Hematopoietic multipotent progenitor cell treated with erythropoietin and hydrocortisone succinate and interleukin-3 and kit ligand, for 17 days (in vitro differentiated cells): Measurements from ENCODE around the gene KATNB1.
"Not testable (repeated sequence)": the region's sequence is repeated elsewhere in the genome, so short reads cannot be mapped to it uniquely, and the experiment has no call there.

Source experiments
- DNase-seq: peaks from one replicate; pipeline ENCODE4 v3.0.0-alpha.2; 2015; ENCODE audit warnings: low spot score

Gene KATNB1

GRCh38 chr16:57745768-57746167 lies 10.2 kb downstream of the KATNB1 start:
- no peak for DNase-seq

GRCh38 chr16:57746316-57746715 lies 10.7 kb downstream of the KATNB1 start:
- not testable (repeated sequence) for DNase-seq

- DNase-seq = no peak
Measured at GRCh38 chr16:57747091-57747490, 11.5 kb downstream of the KATNB1 start.

GRCh38 chr16:57747496-57747895 lies 11.9 kb downstream of the KATNB1 start:
- no peak for DNase-seq

- DNase-seq = no peak
Measured at GRCh38 chr16:57747996-57748395, 12.4 kb downstream of the KATNB1 start.

GRCh38 chr16:57748596-57748995 lies 13.0 kb downstream of the KATNB1 start:
- DNase-seq = no peak

- DNase-seq = no peak
Measured at GRCh38 chr16:57749101-57749692, 13.6 kb downstream of the KATNB1 start.

- no peak for DNase-seq
Measured at GRCh38 chr16:57749856-57750452, 14.4 kb downstream of the KATNB1 start.

- DNase-seq = no peak
Measured at GRCh38 chr16:57750796-57751538, 15.4 kb downstream of the KATNB1 start.

GRCh38 chr16:57751539-57752202 lies 16.1 kb downstream of the KATNB1 start:
- DNase-seq = no peak

- DNase-seq = no peak
Measured at GRCh38 chr16:57752203-57752580, 16.6 kb downstream of the KATNB1 start.

GRCh38 chr16:57752581-57753447 lies 17.2 kb downstream of the KATNB1 start:
- no peak for DNase-seq

GRCh38 chr16:57753448-57754353 lies 18.1 kb downstream of the KATNB1 start:
- no peak for DNase-seq

- no peak for DNase-seq
Measured at GRCh38 chr16:57754354-57755060, 18.9 kb downstream of the KATNB1 start.

GRCh38 chr16:57755061-57755684 lies 19.6 kb downstream of the KATNB1 start:
- no peak for DNase-seq

- no peak for DNase-seq
Measured at GRCh38 chr16:57755726-57756423, 20.3 kb downstream of the KATNB1 start.

- DNase-seq = no peak
Measured at GRCh38 chr16:57756424-57757325, 21.1 kb downstream of the KATNB1 start.

GRCh38 chr16:57757326-57757786 lies 21.8 kb downstream of the KATNB1 start:
- DNase-seq = peak; percentile 91
